Astrocyte (in vitro differentiated cells and primary cell): ENCODE results near the gene BPNT1.

ENCODE experiments used
- EZH2 ChIP-seq: IDR thresholded peaks from 2 replicates; pipeline ENCODE4 v1.6.1; 2012; ENCODE audit warnings: mild to moderate bottlenecking, low read length, inconsistent platforms; ENCODE audit not compliant: insufficient read depth
- TF ChIP-seq, protein P1 (sequence below): IDR thresholded peaks from 2 replicates; pipeline ENCODE4 v1.5.1; 2011; ENCODE audit warnings: low read depth, mild to moderate bottlenecking, inconsistent platforms, low read length, moderate library complexity; ENCODE audit not compliant: insufficient read depth

- TF ChIP-seq, protein P1, sequence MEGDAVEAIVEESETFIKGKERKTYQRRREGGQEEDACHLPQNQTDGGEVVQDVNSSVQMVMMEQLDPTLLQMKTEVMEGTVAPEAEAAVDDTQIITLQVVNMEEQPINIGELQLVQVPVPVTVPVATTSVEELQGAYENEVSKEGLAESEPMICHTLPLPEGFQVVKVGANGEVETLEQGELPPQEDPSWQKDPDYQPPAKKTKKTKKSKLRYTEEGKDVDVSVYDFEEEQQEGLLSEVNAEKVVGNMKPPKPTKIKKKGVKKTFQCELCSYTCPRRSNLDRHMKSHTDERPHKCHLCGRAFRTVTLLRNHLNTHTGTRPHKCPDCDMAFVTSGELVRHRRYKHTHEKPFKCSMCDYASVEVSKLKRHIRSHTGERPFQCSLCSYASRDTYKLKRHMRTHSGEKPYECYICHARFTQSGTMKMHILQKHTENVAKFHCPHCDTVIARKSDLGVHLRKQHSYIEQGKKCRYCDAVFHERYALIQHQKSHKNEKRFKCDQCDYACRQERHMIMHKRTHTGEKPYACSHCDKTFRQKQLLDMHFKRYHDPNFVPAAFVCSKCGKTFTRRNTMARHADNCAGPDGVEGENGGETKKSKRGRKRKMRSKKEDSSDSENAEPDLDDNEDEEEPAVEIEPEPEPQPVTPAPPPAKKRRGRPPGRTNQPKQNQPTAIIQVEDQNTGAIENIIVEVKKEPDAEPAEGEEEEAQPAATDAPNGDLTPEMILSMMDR: no peak
- no peak for TF ChIP-seq EZH2
These were observed 4.7 kb upstream of the BPNT1 start, which contains the start of gene IARS2 for GRCh38 chr1:220094016-220094911.
